PC-9 (cell line): ENCODE data around the gene MAGI2. TPM values are rescaled to one million over a fixed set of nuclear protein-coding genes. Genes with fewer than 3 reads are reported as not detected.

Experiments
- BruUV-seq: library from RNA; stranded (reverse); fragments of 400-500 nt; replicated peaks from 2 replicates; lab custom pipeline; 2021; lab: Mats Ljungman, UMichigan
- CTCF ChIA-PET: fragments of 300-600 bp; sonication (Branson Sonifier 250); formaldehyde crosslinking; loops from one replicate; lab custom pipeline; 2022; ENCODE audit warnings: antibody characterized with exemption; lab: Charles Lee
- POLR2A ChIA-PET: fragments of 300-600 bp; sonication (Branson Sonifier 250); formaldehyde crosslinking; loops from one replicate; lab custom pipeline; 2022; ENCODE audit warnings: antibody characterized with exemption; ENCODE audit not compliant: unreplicated experiment; lab: Charles Lee
- DNase-seq, 2 experiments: peaks; one replicate each; pipeline versions ENCODE4 v3.0.0 to v3.0.0-alpha.2; 2015 to 2022; ENCODE audit warnings: mixed read lengths in 1 of 2
- H2AFZ ChIP-seq: fragments of 200-600 bp; sonication (generic); 2 replicates; pipeline ENCODE4 v1.8.1; 2017; ENCODE audit warnings: antibody characterized with exemption
- H3F3A ChIP-seq: fragments of 200-600 bp; sonication (generic); 2 replicates; pipeline ENCODE4 v1.8.1; 2017; ENCODE audit warnings: antibody characterized with exemption, mild to moderate bottlenecking, low read depth; ENCODE audit not compliant: insufficient read depth
- H3K27ac ChIP-seq: fragments of 200-600 bp; sonication (generic); 2 replicates; pipeline ENCODE4 v1.6.1; 2016; ENCODE audit warnings: mixed run types
- H3K27me3 ChIP-seq: fragments of 200-600 bp; sonication (generic); 2 replicates; pipeline ENCODE4 v1.6.1; 2016; ENCODE audit warnings: low read depth, mixed run types; ENCODE audit not compliant: insufficient read depth
- H3K36me3 ChIP-seq: fragments of 200-600 bp; sonication (generic); 2 replicates; pipeline ENCODE4 v1.6.1; 2016; ENCODE audit warnings: low read depth, mixed run types
- H3K4me1 ChIP-seq: fragments of 200-600 bp; sonication (generic); replicated peaks from 2 replicates; pipeline ENCODE4 v1.6.1; 2016; ENCODE audit warnings: mixed run types; ENCODE audit not compliant: insufficient read depth
- H3K4me2 ChIP-seq: fragments of 200-600 bp; sonication (generic); 2 replicates; pipeline ENCODE4 v1.6.1; 2017; ENCODE audit warnings: mixed run types
- H3K4me3 ChIP-seq: fragments of 200-600 bp; sonication (generic); 2 replicates; pipeline ENCODE4 v1.6.1; 2016; ENCODE audit warnings: mixed run types
- H3K79me2 ChIP-seq: fragments of 200-600 bp; sonication (generic); 2 replicates; pipeline ENCODE4 v1.6.1; 2017; ENCODE audit warnings: low read depth, mixed run types
- H3K9me2 ChIP-seq: fragments of 200-600 bp; sonication (generic); 2 replicates; pipeline ENCODE4 v1.8.1; 2017; ENCODE audit warnings: mild to moderate bottlenecking; ENCODE audit not compliant: insufficient read depth
- H3K9me3 ChIP-seq: fragments of 200-600 bp; sonication (generic); 2 replicates; pipeline ENCODE4 v1.8.1; 2016; ENCODE audit warnings: low read depth; ENCODE audit not compliant: insufficient read depth
- H4K20me1 ChIP-seq: fragments of 200-600 bp; sonication (generic); 2 replicates; pipeline ENCODE4 v1.8.1; 2017; ENCODE audit not compliant: insufficient read depth
- EZH2 ChIP-seq: fragments of 200-600 bp; sonication (generic); IDR thresholded peaks from 2 replicates; pipeline ENCODE4 v1.8.0; 2017; ENCODE audit warnings: antibody characterized with exemption, low read depth
- intact Hi-C: fragments of 100-400 bp; cut with micrococcal nuclease; formaldehyde crosslinking; loops from one replicate; pipeline ENCODE4 v1.10.0; 2022; ENCODE audit not compliant: unreplicated experiment
- total RNA-seq: library from RNA; stranded (reverse); gene quantifications from 2 replicates; pipeline ENCODE4 v1.2.3, GENCODE V29; 2021
- TF ChIP-seq, protein P1 (sequence below): fragments of 200-600 bp; sonication (generic); conservative IDR thresholded peaks from 2 replicates; pipeline ENCODE4 v1.6.1; 2017; ENCODE audit warnings: mixed run types, antibody characterized with exemption, mild to moderate bottlenecking, moderate library complexity

The MAGI2 gene
- total RNA-seq, 1 experiment from 2014 or later, result 0.92 TPM

- no peak for DNase-seq
- no peak overlapping the region for H3K4me3 ChIP-seq
- no peaks in the 10 kb centered on the region for H3K36me3 ChIP-seq
- no peaks in the 10 kb centered on the region for H3K79me2 ChIP-seq
- ChIA-PET POLR2A (no interaction called here), CTCF (no interaction called here)
- H3K9me2 ChIP-seq, result no peaks in the 10 kb centered on the region
- TF ChIP-seq EZH2, result no peak
- TF ChIP-seq, protein P1, sequence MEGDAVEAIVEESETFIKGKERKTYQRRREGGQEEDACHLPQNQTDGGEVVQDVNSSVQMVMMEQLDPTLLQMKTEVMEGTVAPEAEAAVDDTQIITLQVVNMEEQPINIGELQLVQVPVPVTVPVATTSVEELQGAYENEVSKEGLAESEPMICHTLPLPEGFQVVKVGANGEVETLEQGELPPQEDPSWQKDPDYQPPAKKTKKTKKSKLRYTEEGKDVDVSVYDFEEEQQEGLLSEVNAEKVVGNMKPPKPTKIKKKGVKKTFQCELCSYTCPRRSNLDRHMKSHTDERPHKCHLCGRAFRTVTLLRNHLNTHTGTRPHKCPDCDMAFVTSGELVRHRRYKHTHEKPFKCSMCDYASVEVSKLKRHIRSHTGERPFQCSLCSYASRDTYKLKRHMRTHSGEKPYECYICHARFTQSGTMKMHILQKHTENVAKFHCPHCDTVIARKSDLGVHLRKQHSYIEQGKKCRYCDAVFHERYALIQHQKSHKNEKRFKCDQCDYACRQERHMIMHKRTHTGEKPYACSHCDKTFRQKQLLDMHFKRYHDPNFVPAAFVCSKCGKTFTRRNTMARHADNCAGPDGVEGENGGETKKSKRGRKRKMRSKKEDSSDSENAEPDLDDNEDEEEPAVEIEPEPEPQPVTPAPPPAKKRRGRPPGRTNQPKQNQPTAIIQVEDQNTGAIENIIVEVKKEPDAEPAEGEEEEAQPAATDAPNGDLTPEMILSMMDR, result no peak
- H3K27me3 ChIP-seq, result no peaks in the 10 kb centered on the region
- no peak overlapping the region for H3K27ac ChIP-seq
- intact Hi-C loops, result no loop called here
- H2AFZ ChIP-seq, result no peak overlapping the region
- no peaks in the 10 kb centered on the region for H3F3A ChIP-seq
- no peaks in the 10 kb centered on the region for H4K20me1 ChIP-seq
- no peak overlapping the region for H3K4me2 ChIP-seq
- no TSS peak for BruUV-seq
- no peaks in the 10 kb centered on the region for H3K4me1 ChIP-seq
- no peaks in the 10 kb centered on the region for H3K9me3 ChIP-seq
Observed at GRCh38 chr7:78301407-78301806, 1152.1 kb downstream of the MAGI2 start.

DNA sequence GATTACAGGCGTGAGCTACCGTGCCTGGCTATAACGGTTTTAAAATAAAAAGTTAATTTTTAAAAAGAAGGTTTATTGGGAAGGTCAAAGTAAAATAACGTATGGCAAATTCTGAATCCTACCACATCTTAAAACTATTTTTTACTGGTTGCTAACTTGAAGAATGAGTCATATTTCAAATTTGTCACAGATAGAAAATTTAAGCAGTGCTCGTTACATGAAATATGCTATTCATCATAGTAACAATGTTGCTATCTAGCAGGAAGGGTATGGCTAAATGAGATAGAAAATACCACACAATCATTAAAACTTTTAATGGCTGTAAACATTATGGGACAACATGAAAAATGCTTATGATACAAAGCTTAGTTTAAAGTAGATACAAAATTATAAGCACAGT is 1154.4 kb downstream of the MAGI2 start:
- Histone ChIP-seq H2AFZ (no peak overlapping the region), H3K4me2 (no peak overlapping the region), H3K27ac (no peak overlapping the region), H4K20me1 (no peaks in the 10 kb centered on the region), H3K27me3 (no peaks in the 10 kb centered on the region), H3K9me3 (no peaks in the 10 kb centered on the region), H3K4me1 (no peaks in the 10 kb centered on the region), H3K36me3 (no peaks in the 10 kb centered on the region), H3K4me3 (no peak overlapping the region), H3F3A (no peaks in the 10 kb centered on the region), H3K9me2 (no peaks in the 10 kb centered on the region), H3K79me2 (no peaks in the 10 kb centered on the region)
- no peak for DNase-seq
- intact Hi-C loops, result no loop called here
- ChIA-PET CTCF (interaction anchor here (0.5 kb wide), 1 partner anchor 208 kb away, joined by 4 read pairs; no protein-coding TSS in a partner anchor), POLR2A (no interaction called here)
- no peak for TF ChIP-seq EZH2
- TF ChIP-seq, protein P1, result no peak
- no TSS peak for BruUV-seq

DNA sequence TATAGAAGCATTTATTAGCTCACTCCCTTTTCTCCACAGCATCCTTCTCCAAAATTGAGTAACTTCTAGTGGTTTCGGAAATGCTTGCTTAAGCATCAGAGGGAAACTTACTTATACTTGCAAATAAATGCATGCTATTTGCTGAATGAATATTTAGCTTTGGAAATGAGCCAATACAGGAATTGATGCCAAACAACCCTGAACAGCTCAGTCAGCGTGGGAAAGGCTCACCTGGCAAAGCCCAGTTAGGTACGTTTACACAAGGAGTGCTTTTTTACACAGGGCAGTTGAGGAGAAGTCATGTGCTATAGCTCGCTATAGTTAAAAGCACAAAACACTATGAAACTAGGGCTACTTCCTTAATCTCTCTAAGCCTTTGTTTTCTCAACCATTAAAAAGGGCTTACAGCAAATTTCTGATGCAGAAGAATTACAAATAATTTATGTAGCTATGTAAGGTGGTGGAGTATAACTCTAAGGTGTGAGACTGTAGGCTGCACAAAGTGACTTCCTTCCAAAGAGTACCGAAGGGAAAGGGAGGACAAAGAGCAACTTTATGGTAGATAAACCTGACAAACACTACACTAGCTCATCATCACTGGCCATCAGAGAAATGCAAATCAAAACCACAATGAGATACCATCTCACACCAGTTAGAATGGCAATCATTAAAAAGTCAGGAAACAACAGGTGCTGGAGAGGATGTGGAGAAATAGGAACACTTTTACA is 1156.7 kb downstream of the MAGI2 start:
- no peaks in the 10 kb centered on the region for H3K36me3 ChIP-seq
- no peak overlapping the region for H3K4me2 ChIP-seq
- ChIA-PET POLR2A (interaction anchor here (0.6 kb wide), 1 partner anchor 9 kb away, joined by 7 read pairs; no protein-coding TSS in a partner anchor), CTCF (no interaction called here)
- no peaks in the 10 kb centered on the region for H4K20me1 ChIP-seq
- H3K4me3 ChIP-seq, result no peak overlapping the region
- H3K9me2 ChIP-seq, result no peaks in the 10 kb centered on the region
- H3K9me3 ChIP-seq, result no peaks in the 10 kb centered on the region
- H3K27ac ChIP-seq, result no peak overlapping the region
- no TSS peak for BruUV-seq
- intact Hi-C loops, result no loop called here
- DNase-seq, result no peak
- no peaks in the 10 kb centered on the region for H3K79me2 ChIP-seq
- no peak for TF ChIP-seq EZH2
- TF ChIP-seq, protein P1, result no peak
- H3K4me1 ChIP-seq, result no peaks in the 10 kb centered on the region
- H3K27me3 ChIP-seq, result no peaks in the 10 kb centered on the region
- no peak overlapping the region for H2AFZ ChIP-seq
- no peaks in the 10 kb centered on the region for H3F3A ChIP-seq
